Dedifferentiated amniotic fluid mesenchymal stem cell (primary cell): Measurements from ENCODE around the gene TRIM47.
"Not testable (repeated sequence)": the region's sequence is repeated elsewhere in the genome, so short reads cannot be mapped to it uniquely, and the experiment has no call there.

Source experiments
- DNase-seq: peaks from one replicate; pipeline ENCODE4 v3.0.0-alpha.2; 2016; ENCODE audit errors: extremely low spot score

TRIM47 gene

GRCh38 chr17:75870228-75870627 lies 8.2 kb downstream of the TRIM47 start:
- DNase-seq, result not testable (repeated sequence)

- peak; percentile 28 for DNase-seq
Observed at GRCh38 chr17:75869282-75870141, 8.9 kb downstream of the TRIM47 start.

- not testable (repeated sequence) for DNase-seq
Observed at GRCh38 chr17:75868730-75869281, 9.6 kb downstream of the TRIM47 start.

- DNase-seq, result not testable (repeated sequence)
Observed at GRCh38 chr17:75865404-75866188, 12.8 kb downstream of the TRIM47 start.

GRCh38 chr17:75864887-75865286 lies 13.5 kb downstream of the TRIM47 start:
- not testable (repeated sequence) for DNase-seq

GRCh38 chr17:75864448-75864871 lies 13.9 kb downstream of the TRIM47 start:
- peak; percentile 44 for DNase-seq

GRCh38 chr17:75861927-75862317 lies 16.5 kb downstream of the TRIM47 start:
- DNase-seq, result no peak

GRCh38 chr17:75859358-75859757 lies 19.0 kb downstream of the TRIM47 start:
- DNase-seq, result not testable (repeated sequence)

- no peak for DNase-seq
Observed at GRCh38 chr17:75856062-75856756, 22.2 kb downstream of the TRIM47 start.

GRCh38 chr17:75855310-75856061 lies 22.9 kb downstream of the TRIM47 start, which contains the start of gene WBP2:
TSS of gene WBP2 (minus strand) at chr17:75855335. CDS start at chr17:75855297, 38 bp downstream.
- peak; percentile 100 for DNase-seq

- DNase-seq, result no peak
Observed at GRCh38 chr17:75854881-75855309, 23.5 kb downstream of the TRIM47 start.

- no peak for DNase-seq
Observed at GRCh38 chr17:75854101-75854748, 24.2 kb downstream of the TRIM47 start.

GRCh38 chr17:75853433-75853832 lies 24.9 kb downstream of the TRIM47 start:
- DNase-seq, result no peak

GRCh38 chr17:75851693-75851991 lies 26.7 kb downstream of the TRIM47 start:
- not testable (repeated sequence) for DNase-seq

GRCh38 chr17:75850928-75851692 lies 27.3 kb downstream of the TRIM47 start:
- DNase-seq, result no peak

GRCh38 chr17:75849724-75850123 lies 28.7 kb downstream of the TRIM47 start:
- no peak for DNase-seq

- no peak for DNase-seq
Observed at GRCh38 chr17:75849279-75849646, 29.1 kb downstream of the TRIM47 start.

- no peak for DNase-seq
Observed at GRCh38 chr17:75848523-75849278, 29.7 kb downstream of the TRIM47 start.
